ENCODE data around the gene NRF1.

Gene NRF1

GRCh38 chr7:129772646-129773280 is 161.2 kb downstream of the NRF1 start:
- no peak for DNase-seq

- DNase-seq, result no peak
These were observed 161.8 kb downstream of the NRF1 start for GRCh38 chr7:129773328-129773731.

DNA sequence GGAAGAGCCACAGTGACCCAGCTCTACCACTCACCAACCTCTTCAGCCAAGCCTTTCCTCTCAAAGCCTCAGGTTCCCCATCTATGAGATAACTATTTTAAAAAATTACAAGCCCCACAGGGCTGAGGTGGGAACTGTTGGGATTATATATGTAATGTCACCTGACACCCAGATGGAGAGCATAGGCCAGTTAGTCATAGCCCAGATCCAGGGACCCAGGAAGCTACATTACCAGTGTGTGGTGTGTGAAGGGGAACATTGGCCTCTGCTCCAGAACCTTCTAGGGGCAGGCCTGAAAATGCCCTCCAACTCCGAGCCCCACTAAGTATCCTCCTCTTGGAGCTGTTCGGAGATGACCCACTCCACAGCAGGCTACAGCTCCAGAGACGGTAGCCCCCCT is 162.4 kb downstream of the NRF1 start:
- no peak for DNase-seq

GRCh38 chr7:129774359-129774758 is 162.8 kb downstream of the NRF1 start:
- no peak for DNase-seq

- DNase-seq, result no peak
These were observed 163.6 kb downstream of the NRF1 start for GRCh38 chr7:129774871-129775694.

DNA sequence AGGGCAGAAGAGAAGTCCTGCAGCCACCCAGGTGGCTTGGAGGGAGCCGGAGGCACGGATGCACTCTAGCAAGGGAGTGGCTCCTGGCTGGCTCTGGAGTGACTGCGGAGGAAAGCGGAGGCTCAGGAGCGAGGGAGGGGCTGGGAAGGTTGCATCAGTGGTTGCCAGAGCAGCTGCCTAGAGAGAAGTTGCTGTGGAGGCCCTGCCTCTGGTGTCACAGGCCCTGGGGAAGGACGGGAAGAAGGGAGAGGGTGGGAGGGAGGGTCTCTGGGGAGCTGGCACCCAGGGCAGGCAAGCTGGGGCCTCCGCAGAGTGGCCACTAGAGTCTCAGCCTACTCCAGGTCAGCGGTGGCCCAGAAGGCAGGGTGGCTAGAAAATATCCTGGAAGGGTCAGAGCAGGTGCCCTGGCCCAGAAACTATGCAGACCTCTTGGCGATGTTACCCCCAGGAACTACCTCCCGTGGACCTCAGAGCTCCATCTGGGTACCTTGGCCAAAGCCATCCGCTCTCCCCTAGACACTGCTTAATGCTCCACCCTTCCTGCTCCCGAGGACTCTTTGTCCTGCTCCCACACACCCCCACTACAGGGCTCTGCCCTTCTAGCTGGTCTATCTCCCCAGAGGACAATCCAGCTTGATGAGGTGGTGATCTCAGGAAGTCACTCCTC is 164.3 kb downstream of the NRF1 start:
- DNase-seq, result no peak

DNA sequence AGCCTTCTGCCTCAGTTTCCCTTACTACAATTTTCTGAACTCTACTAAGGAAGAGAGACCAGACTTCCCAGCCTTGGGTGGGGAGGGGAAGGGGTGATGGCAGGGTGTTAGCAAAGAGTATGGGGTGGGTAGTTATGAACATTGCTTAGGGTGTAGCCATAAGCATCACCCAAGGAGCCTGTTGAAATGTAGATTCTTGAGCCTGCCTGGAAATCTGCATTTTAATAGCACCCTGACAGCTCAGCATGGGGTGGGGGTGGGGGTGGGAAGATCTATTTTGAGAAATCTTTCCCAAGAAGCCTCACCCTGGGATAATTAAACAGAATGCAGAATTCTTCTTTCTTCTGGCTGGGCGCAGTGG is 164.8 kb downstream of the NRF1 start:
- no peak for DNase-seq

GRCh38 chr7:129777195-129777844 is 165.8 kb downstream of the NRF1 start:
- DNase-seq, result no peak

- no peak for DNase-seq
These were observed 166.7 kb downstream of the NRF1 start for GRCh38 chr7:129777993-129778769.

DNA sequence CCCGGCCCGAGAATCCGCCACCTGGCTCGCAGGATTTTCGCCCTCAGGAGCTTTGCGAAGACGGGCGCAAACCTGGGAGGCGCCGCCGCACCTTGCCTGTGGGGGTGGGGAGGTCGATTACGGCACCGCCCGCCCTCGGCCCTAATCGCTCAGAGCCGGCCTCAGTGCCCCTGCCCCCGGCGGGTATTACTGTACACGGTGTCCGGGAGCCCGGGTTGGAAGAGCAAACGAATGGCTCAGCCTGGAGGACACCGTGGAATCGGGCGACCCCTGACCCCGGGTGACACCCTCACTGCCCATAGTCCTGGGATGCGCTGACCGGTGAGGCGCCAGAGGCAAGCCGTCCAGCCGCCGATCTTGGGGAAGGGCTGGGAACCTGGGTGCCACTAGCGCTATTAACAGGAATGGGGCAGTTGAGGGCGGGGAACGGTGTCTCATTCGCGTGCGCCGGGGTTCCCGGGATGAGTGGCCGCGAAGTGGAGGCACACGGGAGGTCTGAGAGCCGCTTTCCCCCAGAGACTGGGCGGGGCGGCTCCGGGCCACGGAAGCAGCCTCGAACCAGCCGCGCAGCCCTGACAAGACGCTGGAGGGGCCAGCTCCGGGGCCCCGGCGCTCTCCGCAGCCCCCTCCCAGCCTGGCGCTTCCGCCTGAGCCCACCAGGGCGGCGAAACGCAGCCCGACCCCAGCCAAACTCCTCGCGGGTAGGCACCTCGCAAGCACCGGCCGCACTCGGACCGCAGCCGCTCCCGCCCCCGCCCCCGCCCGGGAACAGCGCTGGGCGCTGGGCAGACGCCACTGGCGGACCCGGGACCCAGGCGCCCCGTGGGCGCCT is 167.5 kb downstream of the NRF1 start:
- peak in 1 of 2 experiments; percentile 12 for DNase-seq

DNA sequence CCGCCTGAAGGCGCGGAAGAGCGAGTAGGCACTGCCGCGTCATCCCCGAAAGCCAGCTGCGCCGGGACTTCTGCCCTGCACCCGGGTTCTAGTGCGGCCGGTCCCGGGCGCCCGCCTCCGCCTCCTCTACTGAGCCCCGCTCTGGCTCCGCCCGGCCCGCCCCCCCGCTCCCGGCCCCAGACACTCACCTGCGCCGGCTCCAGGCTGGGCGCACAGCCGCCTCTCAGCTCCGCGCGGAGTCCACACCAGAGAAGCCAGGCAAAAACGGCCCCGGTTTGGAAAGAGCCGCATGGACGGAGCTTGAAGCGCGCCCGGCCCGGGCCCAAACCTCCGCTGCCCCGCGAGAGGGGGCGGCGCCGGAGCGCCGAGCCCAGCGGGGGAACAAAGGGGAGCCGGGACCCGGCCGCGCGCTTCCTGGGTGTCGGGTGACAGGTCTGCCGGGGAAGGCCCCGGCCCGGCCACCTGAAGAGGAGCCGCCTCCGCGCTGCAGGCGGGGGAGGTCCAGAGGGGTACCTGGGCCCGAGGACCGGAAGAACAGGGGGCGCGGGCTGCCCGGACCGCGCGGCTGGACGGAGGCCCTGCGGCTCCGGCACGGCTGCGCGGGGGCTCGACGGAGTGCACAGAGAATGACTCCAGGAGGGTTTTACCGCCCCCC is 168.2 kb downstream of the NRF1 start:
- DNase-seq, result peak in 1 of 2 experiments; percentile 90

GRCh38 chr7:129780257-129780973 is 168.9 kb downstream of the NRF1 start:
- DNase-seq, result peak; percentile 92 to 95

DNA sequence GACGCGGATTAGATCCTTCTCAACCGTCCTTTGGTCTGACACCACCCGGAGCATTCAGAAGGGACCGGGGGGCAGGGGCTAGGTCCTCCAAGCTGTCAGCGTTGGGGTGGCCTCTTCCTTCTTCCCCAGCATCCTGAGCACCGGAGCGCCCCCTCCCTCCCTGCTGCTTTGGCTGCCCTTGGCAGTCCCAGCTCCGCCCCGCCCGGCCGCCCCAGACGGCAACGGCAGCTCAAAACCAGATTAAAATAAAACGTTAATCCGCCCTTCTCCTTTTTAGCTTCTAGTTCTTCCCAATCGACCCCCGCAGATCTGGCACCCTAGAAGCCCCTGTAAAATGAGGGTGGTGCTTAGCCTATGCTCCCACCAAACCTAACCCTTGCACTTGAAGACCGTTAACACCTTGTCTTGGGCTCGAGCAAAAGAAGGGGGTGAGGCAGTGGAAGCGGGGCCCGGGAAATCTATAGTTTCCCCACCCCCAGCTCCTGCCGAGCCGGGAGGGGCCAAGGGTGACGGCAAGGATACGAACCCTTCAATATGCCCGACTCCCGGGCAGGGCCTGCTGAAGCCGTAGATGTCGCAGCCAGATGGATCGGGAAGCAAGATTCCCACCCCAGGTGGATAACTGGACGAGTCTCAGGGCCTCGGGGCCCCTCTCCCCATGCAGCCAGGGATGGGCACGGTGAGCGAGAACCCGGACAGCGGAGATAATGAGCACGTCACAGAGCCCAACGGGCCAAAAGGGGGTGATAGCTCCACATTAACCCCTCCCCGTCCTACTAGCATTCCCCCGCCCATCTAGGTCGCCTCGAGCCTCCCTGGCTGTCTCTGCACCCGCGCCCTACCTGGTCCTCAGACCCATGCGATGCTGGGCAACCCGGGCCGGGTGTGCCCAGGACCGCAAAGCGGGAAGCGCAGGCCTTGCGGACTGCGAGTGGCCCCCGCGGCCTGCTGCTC is 169.7 kb downstream of the NRF1 start:
- DNase-seq, result peak in 1 of 2 experiments; percentile 38

GRCh38 chr7:129781928-129782817 is 170.7 kb downstream of the NRF1 start:
- DNase-seq, result no peak

- DNase-seq, result no peak
These were observed 171.5 kb downstream of the NRF1 start for GRCh38 chr7:129782818-129783583.

DNA sequence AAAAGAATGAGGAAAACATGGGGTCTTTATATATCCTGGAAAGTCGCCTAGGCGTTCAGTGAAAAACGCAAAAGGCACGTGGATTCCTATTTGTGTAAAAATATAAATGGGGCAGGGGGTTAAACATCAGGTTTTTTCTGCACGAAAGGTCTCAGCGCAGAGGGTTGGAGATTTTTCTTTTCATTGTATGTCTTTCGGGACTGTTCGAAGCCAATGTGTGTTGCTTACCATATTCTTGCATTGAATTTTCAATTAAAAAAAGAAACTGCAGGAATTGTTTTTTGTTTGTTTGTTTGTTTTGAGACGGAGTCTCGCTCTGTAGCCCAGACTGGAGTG is 172.0 kb downstream of the NRF1 start:
- no peak for DNase-seq

DNA sequence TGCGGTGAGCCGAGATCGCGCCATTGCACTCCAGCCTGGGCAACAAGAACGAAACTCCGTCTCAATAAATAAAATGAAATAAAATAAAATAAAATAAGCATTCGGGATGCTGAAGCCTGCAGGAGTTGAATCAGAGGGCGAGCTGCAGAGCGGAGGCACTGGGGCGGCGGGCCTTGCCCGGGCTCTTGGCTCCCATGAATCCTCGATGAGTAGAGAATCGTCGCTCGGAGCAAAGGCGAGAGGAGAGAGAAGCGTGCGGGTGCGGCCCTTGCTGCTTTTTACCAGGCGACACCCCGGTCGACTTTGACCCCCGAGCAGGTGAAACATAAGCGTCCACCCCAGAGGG is 172.9 kb downstream of the NRF1 start:
- DNase-seq, result no peak

All from NCI-H2081 (cell line).